Coronary artery (tissue), 2 donors: ENCODE results near the gene AGMAT.

Source experiments
- DNase-seq: peaks from one replicate; pipeline ENCODE4 v3.0.0-alpha.2; 2017; ENCODE audit warnings: low spot score
- H3K27ac ChIP-seq, 2 donors: fragments of 200-600 bp; sonication (generic); one replicate each; pipeline ENCODE4 v1.5.1; 2016 to 2019
- H3K4me3 ChIP-seq: fragments of 200-600 bp; sonication (generic); 2 replicates; pipeline ENCODE4 v1.5.1; 2016; ENCODE audit warnings: mild to moderate bottlenecking, moderate library complexity
- CTCF ChIP-seq: fragments of 200-600 bp; sonication (generic); IDR thresholded peaks from one replicate; pipeline ENCODE4 v1.5.1; 2019; ENCODE audit warnings: antibody characterized with exemption

The AGMAT gene

GRCh38 chr1:15574741-15575140, 10.1 kb downstream of the AGMAT start:
- no peak overlapping the region for H3K27ac ChIP-seq
- DNase-seq = no peak
- TF ChIP-seq CTCF = no peak
- H3K4me3 ChIP-seq = no peak overlapping the region

GRCh38 chr1:15573477-15573876, 11.4 kb downstream of the AGMAT start:
- Histone ChIP-seq H3K27ac (no peak overlapping the region), H3K4me3 (no peak overlapping the region)
- no peak for DNase-seq
- no peak for TF ChIP-seq CTCF

DNA sequence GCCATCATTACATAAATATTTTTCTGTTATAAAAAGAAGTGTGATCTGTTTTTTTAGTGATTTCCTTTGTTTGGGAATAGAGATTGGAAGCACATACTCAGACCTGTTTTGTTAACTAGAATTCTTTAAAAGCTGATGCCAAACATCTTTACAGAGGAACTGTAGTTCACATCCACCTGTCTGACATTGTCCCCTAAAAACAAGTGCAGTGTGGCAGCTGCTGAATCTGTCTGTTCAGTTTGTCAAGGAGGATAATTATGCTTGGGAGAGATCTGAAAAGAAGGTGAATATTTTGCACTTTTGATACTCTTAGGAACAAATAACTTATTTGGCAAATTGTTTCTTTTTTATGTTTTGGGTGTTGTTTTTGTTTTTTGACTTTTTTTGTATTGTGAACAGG, 13.6 kb downstream of the AGMAT start:
- Histone ChIP-seq H3K27ac (no peak overlapping the region), H3K4me3 (no peak overlapping the region)
- no peak for TF ChIP-seq CTCF
- DNase-seq = no peak

DNA sequence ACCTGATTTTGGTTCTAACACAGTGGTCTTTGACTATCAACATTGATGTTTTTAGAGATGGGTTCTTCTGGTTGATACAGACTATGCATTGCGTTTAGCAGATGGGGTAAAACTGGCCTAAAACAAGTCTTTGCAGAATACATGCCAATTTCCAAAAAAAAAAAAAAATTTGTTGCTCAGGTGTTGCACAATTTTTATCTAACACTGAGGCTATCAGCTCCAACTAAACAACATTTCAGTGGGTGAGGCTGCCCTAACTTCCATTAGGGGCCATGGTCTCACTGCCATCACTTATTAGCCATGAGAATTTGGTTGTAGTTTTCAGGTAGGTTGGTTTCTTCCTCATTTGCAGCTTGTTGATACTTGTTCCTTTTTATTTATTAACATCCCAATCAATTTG, 14.0 kb downstream of the AGMAT start:
- no peak for DNase-seq
- H3K4me3 ChIP-seq = no peak overlapping the region
- no peak for TF ChIP-seq CTCF
- H3K27ac ChIP-seq = no peak overlapping the region

DNA sequence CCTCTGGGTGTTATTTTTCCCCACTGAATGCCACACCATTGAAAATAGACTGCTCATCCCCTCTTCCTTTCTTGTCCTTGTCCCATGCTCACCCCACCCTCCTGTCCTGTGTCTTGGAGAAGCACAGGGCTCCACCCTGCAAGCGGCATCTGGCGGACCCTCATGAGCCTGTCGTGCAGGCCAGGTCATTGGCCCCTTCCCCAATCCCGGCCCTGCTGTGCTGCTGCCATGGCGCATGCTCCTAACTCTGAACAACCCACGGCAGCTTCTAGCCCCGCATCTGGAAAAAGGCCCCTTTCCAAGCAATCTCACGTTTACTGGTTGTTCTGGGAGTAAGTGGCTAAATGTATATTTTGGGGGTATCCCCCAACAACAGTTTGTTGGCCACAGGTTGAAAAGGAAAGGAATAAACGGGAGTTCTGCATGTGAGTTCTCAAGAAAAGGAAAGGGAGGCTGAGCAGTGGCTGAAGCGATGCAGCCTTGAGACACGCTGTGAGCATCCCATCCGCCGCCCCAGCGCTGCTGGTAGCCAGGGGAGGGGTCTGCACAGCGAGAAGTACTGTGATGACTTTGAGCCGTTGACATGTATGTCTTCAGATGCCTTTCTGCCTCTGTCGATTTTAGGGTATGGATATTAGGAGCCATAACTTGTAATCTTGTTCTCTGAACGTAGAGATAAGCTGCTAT, 16.3 kb downstream of the AGMAT start:
- Histone ChIP-seq H3K27ac (no peak overlapping the region), H3K4me3 (no peak overlapping the region)
- DNase-seq = no peak
- no peak for TF ChIP-seq CTCF

DNA sequence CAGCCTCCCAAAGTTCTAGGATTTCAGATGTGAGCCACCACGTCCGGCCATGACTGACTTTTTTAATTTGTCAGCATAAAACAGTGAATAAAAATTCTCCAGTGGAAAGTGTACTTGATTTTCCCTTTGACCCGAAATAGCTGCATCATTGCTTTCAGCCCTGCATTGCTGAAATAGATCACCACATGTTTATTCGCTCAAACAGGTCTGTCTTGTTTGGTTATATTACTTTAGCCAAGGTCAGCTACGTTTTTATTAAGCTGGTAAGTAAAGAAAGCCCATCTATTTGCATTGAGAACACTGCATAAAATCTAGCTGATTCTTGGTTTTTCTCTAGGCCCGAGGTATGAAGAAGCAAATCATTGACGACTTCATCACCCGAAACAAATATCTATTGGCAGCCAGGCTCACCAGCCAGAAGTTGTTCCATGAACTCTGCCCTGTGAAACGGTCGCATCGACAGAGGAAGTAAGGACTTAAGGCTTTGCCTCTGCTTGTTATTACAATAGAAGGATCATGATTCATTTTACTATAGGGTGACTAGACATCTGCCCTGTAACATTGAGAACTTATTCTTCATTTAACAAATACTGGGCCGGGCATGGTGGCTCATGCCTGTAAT, 25.6 kb downstream of the AGMAT start:
- TF ChIP-seq CTCF = no peak
- no peak overlapping the region for H3K4me3 ChIP-seq
- no peak overlapping the region for H3K27ac ChIP-seq
- DNase-seq = no peak

- TF ChIP-seq CTCF = no peak
- Histone ChIP-seq H3K4me3 (no peak overlapping the region), H3K27ac (no peak overlapping the region)
- no peak for DNase-seq
These were observed 26.3 kb downstream of the AGMAT start for GRCh38 chr1:15558516-15558915.
